Stimulated activated CD4-positive, alpha-beta T cell treated with anti-CD3 and anti-CD28 coated beads, Interleukin-2, amount 100 ng/mL, for 24 hours (primary cell): ENCODE data around the gene EIF5A2.
"Not testable (repeated sequence)": the region's sequence is repeated elsewhere in the genome, so short reads cannot be mapped to it uniquely, and the experiment has no call there.

ENCODE experiments used
- DNase-seq, 2 donors: peaks; one replicate each; pipeline ENCODE4 v3.0.0-alpha.2; 2020

EIF5A2 gene

DNA sequence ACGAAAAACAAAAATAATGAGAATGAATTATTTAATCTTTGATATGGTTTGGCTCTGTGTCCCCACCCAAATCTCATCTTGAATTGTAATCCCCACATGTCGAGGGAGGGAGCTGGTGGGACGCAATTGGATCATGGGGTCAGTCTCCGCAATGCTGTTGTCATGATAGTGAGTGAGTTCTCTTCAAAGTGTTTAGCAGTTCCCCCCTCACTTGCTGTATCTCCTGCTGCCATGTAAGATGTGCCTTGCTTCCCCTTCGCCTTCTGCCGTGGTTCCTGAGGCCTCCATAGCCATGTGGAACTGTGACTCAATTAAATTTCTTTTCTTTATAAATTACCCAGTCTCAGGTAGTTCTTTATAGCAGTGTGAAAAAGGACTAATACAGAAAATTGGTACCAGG lies 12.1 kb downstream of the EIF5A2 start:
- DNase-seq = not testable (repeated sequence)

DNA sequence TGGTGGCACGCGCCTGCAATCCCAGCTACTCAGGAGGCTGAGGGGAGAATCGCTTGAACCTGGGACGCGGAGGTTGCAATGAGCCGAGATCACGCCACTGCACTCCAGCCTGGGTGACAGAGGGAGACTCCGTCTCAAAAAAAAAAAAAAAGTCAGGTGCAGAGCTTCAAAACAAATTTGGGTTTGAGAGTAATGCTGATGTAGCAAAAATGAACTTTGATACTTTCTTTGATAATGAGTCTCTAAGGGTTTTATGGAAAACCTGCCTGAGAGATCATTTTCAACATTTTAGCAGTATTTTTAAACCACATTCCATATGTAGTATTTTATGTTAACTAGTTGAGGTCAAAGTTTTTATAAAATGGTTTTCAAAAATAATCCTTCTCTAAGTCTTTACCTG lies 14.5 kb downstream of the EIF5A2 start:
- DNase-seq = no peak

GRCh38 chr3:170889630-170890029 lies 18.8 kb downstream of the EIF5A2 start:
- no peak for DNase-seq

- DNase-seq = no peak
These were observed 19.3 kb downstream of the EIF5A2 start for GRCh38 chr3:170889132-170889531.

GRCh38 chr3:170884109-170884930 lies 24.1 kb downstream of the EIF5A2 start:
- DNase-seq = not testable (repeated sequence)

DNA sequence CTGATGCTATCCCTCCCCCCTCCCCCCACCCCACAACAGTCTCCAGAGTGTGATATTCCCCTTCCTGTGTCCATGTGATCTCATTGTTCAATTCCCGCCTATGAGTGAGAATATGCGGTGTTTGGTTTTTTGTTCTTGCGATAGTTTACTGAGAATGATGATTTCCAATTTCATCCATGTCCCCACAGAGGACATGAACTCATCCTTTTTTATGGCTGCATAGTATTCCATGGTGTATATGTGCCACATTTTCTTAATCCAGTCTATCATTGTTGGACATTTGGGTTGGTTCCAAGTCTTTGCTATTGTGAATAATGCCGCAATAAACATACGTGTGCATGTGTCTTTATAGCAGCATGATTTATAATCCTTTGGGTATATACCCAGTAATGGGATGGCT lies 29.7 kb downstream of the EIF5A2 start:
- not testable (repeated sequence) for DNase-seq

DNA sequence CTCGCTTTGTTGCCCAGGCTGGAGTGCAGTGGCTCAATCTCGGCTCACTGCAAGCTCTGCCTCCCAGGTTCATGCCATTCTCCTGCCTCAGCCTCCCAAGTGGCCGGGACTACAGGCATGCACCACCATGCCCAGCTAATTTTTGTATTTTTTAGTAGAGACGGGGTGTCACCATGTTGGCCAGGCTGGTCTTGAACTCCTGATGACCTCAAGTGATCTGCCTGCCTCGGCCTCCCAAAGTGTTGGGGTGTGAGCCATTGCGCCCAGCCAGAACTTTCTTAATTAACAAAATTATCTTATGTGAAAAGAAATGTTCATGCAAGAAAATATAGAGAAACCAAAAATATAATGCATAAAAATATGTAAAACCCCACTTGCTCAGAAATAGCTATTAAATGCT lies 31.1 kb downstream of the EIF5A2 start:
- DNase-seq = not testable (repeated sequence)

DNA sequence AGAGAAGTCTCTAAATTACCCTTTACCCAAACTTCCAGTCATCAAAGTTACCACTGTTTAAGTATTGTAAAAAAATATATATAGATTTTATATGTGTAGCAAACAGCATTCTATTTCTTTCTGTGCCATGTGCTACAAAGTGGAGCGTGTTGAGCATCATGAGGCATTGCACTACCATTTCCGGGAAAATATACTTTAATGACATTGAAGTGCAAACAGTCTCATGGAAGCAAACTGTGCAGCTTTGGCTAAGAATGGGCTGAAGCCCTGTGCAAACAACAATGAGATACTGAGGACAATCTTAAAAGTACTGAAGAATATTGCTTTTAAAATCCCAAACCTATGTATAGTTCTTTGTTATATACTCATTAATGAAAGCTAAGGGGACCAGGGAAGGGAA lies 31.9 kb downstream of the EIF5A2 start:
- DNase-seq = no peak

DNA sequence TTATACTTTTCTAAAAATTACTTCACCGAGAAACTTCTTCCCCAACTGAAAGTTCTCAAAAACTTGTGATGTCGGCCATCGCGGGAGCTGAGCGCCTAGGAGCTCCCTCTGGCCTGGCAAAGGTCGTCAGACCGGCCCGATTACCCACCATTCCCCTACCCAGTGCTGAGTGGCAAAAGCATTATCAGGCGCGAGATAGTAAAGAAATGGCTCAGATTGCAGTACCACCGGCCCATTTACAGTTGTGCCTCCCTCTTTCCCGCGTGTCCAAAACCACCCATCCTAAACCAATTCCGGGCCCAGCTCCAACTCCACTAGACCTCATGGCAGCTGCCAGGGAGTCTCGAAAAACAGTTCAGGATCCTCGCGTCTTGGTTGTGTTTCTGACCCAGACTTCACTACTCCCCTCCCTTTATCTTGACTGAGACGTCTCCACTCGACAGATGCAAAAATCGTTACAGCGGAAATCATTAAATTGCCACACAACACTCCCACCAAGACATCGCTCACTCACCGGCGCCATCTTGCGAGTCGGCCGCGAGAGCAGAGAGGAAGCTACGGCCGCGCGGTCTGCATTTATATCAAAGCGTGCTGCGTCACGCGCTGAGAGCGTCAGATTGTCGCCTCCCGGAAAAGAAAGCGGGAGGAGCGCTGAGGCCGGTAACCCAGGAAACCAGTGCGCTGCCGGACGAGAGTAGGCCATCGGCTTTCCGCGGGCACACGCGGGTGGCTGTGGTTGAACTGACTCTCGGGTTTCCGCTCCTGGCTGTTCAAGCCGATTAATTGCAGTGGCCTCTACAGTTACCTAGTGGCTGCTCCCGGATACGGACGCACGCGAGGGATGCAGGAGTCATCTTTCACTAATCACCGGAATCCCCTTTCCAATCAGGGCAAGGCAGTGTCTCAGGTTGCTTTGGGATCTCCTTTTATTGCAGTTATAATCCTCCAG lies 38.5 kb downstream of the EIF5A2 start, which contains the start of gene RPL22L1:
Gene RPL22L1 (minus strand): TSS at position 551 of the 949 bp plus-strand sequence. CDS start 28 bp downstream, at position 523.
- peak; percentile 92 to 93 for DNase-seq

DNA sequence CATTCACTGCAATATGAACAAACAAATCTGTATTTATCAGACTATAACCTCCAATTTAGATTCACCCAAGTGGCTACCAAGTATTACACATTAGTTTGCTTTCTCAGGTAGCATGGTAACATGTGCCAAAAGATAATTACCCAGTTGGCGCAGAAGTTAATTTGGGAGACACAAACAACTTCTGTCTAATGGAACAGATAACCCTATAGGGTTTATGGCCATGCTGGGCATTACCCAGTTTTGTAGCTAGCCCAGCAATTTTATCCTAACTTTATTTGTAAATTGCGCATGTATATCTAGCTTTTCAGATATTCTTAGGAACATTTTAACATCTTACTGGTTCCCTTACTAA lies 39.2 kb downstream of the EIF5A2 start:
- no peak for DNase-seq

GRCh38 chr3:170868577-170869238 lies 39.7 kb downstream of the EIF5A2 start:
- peak in 1 of 2 donors; percentile 30 for DNase-seq

DNA sequence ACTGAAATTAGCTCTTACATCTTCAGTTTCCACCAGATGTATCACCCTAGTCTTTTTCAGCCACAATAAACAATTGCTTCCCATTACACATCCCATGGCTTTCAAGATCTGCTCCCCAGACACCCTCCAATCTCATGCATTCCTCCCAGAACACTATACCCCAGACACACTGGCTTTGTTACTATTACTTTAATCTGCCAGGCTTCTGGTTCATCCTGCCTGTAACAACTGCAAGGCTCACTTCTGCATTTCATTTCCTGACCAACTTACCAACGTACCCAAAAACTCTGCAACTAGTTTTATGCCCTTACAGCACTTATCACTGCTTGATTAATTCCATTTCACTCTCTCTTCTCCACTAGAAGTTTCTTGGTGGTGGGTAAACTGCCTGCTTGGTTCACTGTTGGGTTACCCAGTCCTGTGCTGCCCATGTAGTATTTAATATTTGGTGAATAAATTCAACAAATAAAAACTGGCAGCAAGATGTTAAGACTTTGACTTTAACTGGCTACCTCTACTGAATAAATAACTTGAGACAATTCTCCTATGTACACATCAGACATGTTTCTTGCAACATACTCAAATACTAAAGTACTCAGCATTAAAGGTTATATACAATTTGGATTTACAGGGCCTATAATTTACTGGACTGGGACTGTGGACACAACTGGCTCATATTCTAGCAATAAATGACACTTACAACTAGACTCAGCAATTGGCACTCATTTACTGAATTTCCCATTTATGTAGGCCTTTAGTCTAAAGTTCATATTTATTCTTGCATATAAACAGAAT lies 41.1 kb downstream of the EIF5A2 start:
- DNase-seq = no peak

DNA sequence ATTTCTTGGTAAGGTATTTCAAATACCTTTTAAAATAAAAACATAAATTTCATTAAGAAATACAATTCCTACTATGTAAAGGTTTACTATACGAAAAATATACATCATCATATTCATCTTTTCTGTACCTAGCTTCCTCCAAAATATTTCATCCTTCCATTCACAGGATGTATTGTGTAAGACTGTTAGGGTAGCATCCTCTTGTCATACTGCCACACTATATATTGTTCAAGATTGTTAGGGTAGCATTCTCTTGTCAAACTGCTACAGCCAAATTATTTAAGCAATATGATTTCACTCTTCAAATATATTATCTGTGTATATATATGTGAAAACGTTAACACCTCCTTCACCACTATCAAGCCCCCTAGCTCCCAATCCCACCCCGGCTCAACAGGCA lies 41.9 kb downstream of the EIF5A2 start:
- DNase-seq = no peak

DNA sequence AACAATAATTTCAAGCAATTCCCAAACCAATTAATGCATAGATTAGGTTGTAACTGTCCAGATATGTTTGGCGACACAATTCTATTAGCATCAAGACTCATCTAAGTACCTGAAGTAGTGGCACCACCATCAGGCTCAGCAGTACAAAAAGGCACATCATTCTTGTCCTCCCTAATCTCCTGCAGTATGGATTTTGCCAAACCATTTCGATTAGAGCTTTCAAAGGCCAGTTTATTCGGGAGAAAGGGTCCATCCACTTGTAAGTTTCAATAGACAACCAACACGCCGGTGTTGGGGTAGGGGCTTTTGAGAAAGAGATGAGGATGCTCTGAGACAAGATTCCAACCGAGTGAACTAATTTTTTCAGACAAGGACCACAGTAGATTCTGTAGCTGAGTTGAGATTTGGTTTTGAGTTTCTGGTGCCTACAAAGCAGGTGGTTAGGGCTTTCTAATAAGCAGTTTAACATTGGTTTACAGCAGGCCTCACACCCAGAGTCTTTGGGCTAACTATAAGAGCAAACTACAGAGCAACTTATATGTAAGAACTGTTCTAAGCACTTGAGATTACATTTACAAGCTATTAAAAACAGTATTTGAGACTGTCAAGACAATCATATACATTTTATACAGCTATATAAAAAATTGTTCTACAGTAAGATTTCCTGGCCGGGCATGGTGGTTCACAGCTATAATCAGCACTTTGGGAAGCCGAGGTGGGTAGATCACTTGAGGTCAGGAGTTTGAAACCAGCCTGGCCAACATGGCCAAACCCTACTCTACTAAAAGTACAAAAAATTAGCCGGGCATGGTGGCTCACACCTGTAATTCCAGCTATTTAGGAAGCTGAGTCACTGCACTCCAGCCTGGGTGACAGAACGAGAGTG lies 43.0 kb downstream of the EIF5A2 start:
- DNase-seq = peak in 1 of 2 donors; percentile 21

GRCh38 chr3:170864525-170865208 lies 43.8 kb downstream of the EIF5A2 start:
- DNase-seq = no peak

DNA sequence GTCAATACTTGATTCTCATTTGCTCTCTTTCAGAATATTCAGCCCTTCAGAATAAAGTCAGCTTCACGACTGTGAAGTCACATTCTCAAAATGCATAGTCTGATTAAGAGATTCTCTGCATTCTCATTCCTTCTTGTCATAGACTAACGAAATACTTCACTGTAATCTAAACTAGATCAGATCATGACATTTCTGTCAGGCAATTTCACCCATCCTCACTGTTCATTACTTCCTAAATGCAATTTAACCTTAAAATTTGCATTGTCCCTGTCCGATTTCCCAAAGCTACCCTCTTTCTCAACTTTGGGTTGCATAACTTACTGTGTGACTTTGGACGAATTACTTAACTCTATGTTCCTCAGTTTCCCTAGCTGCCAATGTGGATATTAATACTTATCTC lies 44.6 kb downstream of the EIF5A2 start:
- no peak for DNase-seq

DNA sequence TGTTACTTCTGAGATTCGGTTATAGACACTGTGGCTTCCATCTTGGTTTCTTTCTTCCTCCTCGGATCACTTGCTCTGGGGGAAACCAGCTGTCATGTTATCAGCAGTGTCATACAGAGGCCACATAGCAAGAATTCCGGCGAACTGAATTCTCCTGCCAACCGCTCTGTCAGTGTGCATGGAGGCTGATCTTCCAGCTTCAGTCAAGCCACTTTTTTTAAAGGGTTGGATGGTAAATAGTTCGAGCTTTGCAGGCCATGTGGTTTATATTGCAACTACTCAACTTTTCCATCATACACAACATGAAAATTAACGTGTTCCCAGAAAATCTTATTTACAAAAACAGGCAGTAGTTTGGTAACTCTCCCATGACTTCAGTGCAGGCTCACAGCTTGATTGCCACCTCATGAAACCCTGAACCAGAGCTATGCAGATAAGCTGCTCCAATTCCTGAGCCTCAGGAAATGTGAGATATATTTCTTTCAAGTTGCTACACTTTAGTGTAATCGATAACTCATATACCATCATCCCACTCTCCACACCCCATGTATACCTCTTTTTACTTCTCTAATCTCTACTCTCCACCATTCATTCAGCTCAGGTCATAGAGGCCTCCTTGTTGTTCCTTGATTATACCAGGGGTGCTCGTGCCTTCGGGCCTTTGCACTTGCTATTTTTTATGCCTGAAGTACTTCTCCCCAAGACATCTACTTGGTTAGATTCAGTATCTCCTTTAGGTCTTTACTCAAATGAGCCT lies 45.6 kb downstream of the EIF5A2 start:
- DNase-seq = no peak

GRCh38 chr3:170858599-170858998 lies 49.8 kb downstream of the EIF5A2 start:
- DNase-seq = no peak

- DNase-seq = no peak
These were observed 56.1 kb downstream of the EIF5A2 start for GRCh38 chr3:170852324-170852723.
